ENCODE measurements around the gene LTBP1. TPM values are rescaled to one million over a fixed set of nuclear protein-coding genes. Genes with fewer than 3 reads are reported as not detected.
"Not testable (repeated sequence)": the region's sequence is repeated elsewhere in the genome, so short reads cannot be mapped to it uniquely, and the experiment has no call there.

The LTBP1 gene
- total RNA-seq, 4 donors from 2014 or later, result 12.6 to 81.0 (median 16.0) TPM

- ATAC-seq (ENCODE audit: low FRiP score), result no peak
- no peak for TF ChIP-seq CTCF (IDR thresholded peaks at IDR 0.05)
- no peak for DNase-seq (ENCODE audit: low spot score)
Measured at GRCh38 chr2:33160191-33160590, 213.4 kb downstream of the LTBP1 start.

DNA sequence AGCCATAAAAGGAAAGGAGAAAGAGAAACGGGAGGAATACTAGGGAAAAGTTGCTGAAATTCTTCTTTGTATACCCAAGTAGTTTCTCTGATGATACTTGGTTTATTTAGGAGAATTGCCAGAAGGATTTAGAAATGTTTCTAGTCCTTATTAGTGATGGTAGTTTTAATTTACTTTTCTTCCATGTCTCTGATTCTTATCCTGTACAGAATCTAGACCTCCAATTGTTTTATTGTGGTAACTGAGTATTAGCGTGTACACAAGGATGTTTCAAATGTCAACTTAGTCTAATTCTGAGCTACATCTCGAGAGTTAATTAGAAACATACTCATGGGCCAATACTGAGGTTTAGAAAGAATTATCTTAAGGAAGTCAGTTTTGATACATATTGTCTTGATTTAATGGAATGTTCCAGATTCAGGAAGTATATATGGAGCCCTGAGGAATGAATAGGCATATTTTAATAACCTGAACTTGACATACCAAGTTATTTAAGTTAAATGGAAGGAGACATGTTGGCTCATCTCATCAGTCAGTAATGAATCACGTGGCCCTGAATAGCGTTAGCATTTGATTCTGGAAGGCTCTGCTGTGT is 219.6 kb downstream of the LTBP1 start:
- ATAC-seq (ENCODE audit: low FRiP score) (no peak), DNase-seq (ENCODE audit: low spot score) (no peak)
- TF ChIP-seq CTCF (IDR thresholded peaks at IDR 0.05), result no peak

DNA sequence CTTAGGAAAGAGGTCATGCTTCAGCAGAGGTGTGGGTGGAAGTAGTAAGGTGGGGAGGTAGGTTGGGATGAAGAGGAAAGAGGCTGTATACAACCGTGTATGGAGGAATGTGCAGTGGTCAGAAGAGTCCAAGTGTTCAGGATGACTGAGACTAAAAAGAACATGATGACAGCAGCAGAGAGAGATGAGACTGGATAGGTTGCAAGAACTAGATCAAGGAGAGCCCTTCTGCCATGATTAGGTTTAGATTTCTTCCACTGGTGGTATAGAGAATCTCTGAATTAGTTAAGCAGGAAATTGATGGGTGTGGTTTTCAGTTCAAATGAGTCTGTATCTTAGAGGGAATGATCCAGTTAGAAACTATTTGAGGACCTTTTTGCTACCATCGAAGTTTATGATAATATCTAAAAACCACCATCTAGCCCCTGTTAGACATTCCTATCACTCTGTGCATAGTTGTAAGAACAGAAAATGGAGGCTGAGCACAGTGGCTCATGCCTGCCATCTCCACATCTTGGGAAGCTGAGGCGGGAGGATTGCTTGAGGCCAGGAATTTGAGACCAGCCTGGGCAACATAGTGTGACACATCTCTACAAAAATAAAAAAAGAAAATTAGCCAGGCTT is 221.0 kb downstream of the LTBP1 start:
- ATAC-seq (ENCODE audit: low FRiP score) (no peak), DNase-seq (ENCODE audit: low spot score) (no peak)
- no peak for TF ChIP-seq CTCF (IDR thresholded peaks at IDR 0.05)

GRCh38 chr2:33168425-33168824 is 221.7 kb downstream of the LTBP1 start:
- DNase-seq (ENCODE audit: low spot score), result no peak
- no peak for ATAC-seq (ENCODE audit: low FRiP score)
- TF ChIP-seq CTCF (IDR thresholded peaks at IDR 0.05), result no peak

- TF ChIP-seq CTCF (IDR thresholded peaks at IDR 0.05), result no peak
- no peak for ATAC-seq (ENCODE audit: low FRiP score)
- no peak for DNase-seq (ENCODE audit: low spot score)
Measured at GRCh38 chr2:33168922-33169321, 222.2 kb downstream of the LTBP1 start.

GRCh38 chr2:33170251-33170650 is 223.5 kb downstream of the LTBP1 start:
- not testable (repeated sequence) for DNase-seq (ENCODE audit: low spot score); ATAC-seq (ENCODE audit: low FRiP score)

DNA sequence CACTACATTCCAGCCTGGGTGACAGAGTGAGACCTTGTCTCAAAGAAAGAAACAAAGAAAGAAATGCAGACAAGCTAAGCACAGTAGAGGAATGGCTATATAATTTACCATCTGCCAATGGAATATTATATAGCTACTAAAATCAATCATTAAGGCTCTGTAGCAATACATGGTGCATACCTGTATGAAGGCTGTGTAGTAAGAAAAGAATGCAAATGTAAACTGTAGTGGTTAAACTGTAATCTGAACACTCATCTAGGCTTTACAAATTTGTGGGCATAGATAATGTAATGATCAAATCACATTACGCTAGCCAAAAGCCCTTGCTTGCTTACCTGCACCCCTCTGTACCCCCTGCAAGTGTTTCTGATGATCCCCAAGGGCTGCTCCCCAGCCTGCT is 230.9 kb downstream of the LTBP1 start:
- DNase-seq (ENCODE audit: low spot score), result no peak
- no peak for ATAC-seq (ENCODE audit: low FRiP score)
- TF ChIP-seq CTCF (IDR thresholded peaks at IDR 0.05), result no peak

Data from omental fat pad (tissue), 4 donors.